ENCODE data around the gene CWC25. TPM values are rescaled to one million over a fixed set of nuclear protein-coding genes. Genes with fewer than 3 reads are reported as not detected.

CWC25 gene
- total and polyA plus RNA-seq, 2 of the 13 experiments (the other 11 are each of a cell fraction or from before 2014, with no cell fraction given), result 15.6 to 22.7 TPM

- TF ChIP-seq, protein P1, sequence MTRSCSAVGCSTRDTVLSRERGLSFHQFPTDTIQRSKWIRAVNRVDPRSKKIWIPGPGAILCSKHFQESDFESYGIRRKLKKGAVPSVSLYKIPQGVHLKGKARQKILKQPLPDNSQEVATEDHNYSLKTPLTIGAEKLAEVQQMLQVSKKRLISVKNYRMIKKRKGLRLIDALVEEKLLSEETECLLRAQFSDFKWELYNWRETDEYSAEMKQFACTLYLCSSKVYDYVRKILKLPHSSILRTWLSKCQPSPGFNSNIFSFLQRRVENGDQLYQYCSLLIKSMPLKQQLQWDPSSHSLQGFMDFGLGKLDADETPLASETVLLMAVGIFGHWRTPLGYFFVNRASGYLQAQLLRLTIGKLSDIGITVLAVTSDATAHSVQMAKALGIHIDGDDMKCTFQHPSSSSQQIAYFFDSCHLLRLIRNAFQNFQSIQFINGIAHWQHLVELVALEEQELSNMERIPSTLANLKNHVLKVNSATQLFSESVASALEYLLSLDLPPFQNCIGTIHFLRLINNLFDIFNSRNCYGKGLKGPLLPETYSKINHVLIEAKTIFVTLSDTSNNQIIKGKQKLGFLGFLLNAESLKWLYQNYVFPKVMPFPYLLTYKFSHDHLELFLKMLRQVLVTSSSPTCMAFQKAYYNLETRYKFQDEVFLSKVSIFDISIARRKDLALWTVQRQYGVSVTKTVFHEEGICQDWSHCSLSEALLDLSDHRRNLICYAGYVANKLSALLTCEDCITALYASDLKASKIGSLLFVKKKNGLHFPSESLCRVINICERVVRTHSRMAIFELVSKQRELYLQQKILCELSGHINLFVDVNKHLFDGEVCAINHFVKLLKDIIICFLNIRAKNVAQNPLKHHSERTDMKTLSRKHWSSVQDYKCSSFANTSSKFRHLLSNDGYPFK (CRISPR knock-in tag; IDR thresholded peaks at IDR 0.05; ENCODE audit: borderline replicate concordance), result no peak; the same call in 1 of the 2 replicates
- TF ChIP-seq ZNF703 (CRISPR knock-in tag; IDR thresholded peaks at IDR 0.05; ENCODE audit: borderline replicate concordance) (no peak), PHF20 (CRISPR knock-in tag; IDR thresholded peaks at IDR 0.05) (peak; percentile 42; the same call in 1 of the 2 replicates), ZXDC (CRISPR knock-in tag; IDR thresholded peaks at IDR 0.05) (no peak), ZMYM2 (CRISPR knock-in tag; IDR thresholded peaks at IDR 0.05) (no peak), ZNF274 (CRISPR knock-in tag; IDR thresholded peaks at IDR 0.05) (no peak), NR0B2 (CRISPR knock-in tag; IDR thresholded peaks at IDR 0.05) (no peak), ZC3H13 (CRISPR knock-in tag; IDR thresholded peaks at IDR 0.05) (no peak), ZNF704 (CRISPR knock-in tag; IDR thresholded peaks at IDR 0.05; ENCODE audit: borderline replicate concordance) (peak; percentile 80; the same call in 1 of the 2 replicates), ZNF773 (CRISPR knock-in tag; IDR thresholded peaks at IDR 0.05; ENCODE audit: borderline replicate concordance) (0 out of 2 replicates have a peak, but pooled peaks have one; percentile 3), ELF4 (CRISPR knock-in tag; IDR thresholded peaks at IDR 0.05; ENCODE audit: borderline replicate concordance) (no peak), ZFP37 (CRISPR knock-in tag; IDR thresholded peaks at IDR 0.05; ENCODE audit: borderline replicate concordance) (no peak), ZNF503 (CRISPR knock-in tag; IDR thresholded peaks at IDR 0.05) (peak; percentile 82; the same call in 1 of the 2 replicates), TAF1 (CRISPR knock-in tag; IDR thresholded peaks at IDR 0.05) (peak; percentile 40), DZIP1 (CRISPR knock-in tag; IDR thresholded peaks at IDR 0.05) (peak; percentile 70; the same call in 1 of the 2 replicates)
Observed at GRCh38 chr17:38871247-38872015, 46.3 kb upstream of the CWC25 start (continued).

All from HepG2 (cell line).